K562 (cell line): ENCODE results near the gene CMTM4. TPM values are rescaled to one million over a fixed set of nuclear protein-coding genes. Genes with fewer than 3 reads are reported as not detected.

Experiments used
- ADNP ChIP-seq: fragments of 200-800 bp; sonication (Bioruptor generic); IDR thresholded peaks from 2 replicates; pipeline ENCODE4 v1.6.1; 2016; ENCODE audit warnings: missing genetic modification characterization, missing compliant biosample characterization
- CREM ChIP-seq: IDR thresholded peaks from 2 replicates; pipeline ENCODE4 v1.6.1; 2014; ENCODE audit warnings: antibody characterized with exemption, low read depth
- CXXC5 ChIP-seq: fragments of 250-450 bp; sonication (Bioruptor Pico); IDR thresholded peaks from 2 replicates; pipeline ENCODE4 v1.8.0; 2022; ENCODE audit warnings: inconsistent platforms, mild to moderate bottlenecking, moderate library complexity
- EP400 ChIP-seq: fragments of 450-650 bp; IDR thresholded peaks from 2 replicates; pipeline ENCODE4 v1.6.1; 2017; ENCODE audit warnings: antibody characterized with exemption, mild to moderate bottlenecking, moderate library complexity
- ESRRA ChIP-seq: fragments of 450-650 bp; IDR thresholded peaks from 2 replicates; pipeline ENCODE4 v1.6.1; 2014; ENCODE audit warnings: low read depth, mild to moderate bottlenecking, moderate library complexity, borderline replicate concordance
- ESRRB ChIP-seq: fragments of 250-450 bp; sonication (Bioruptor Pico); IDR thresholded peaks from 2 replicates; pipeline ENCODE4 v1.5.0; 2020; ENCODE audit warnings: mild to moderate bottlenecking, moderate library complexity, borderline replicate concordance
- HNRNPUL1 ChIP-seq: fragments of 200-400 bp; formaldehyde crosslinking; IDR thresholded peaks from 2 replicates; pipeline ENCODE4 v1.6.1; 2017; ENCODE audit warnings: low read length
- MYBL2 ChIP-seq, 2 experiments: fragments of 450-650 bp in 1 of 2; sonication (generic) in 1 of 2; formaldehyde crosslinking in 1 of 2; IDR thresholded peaks; 2 replicates each; pipeline versions ENCODE4 v1.6.1 to v1.8.1; 2017 to 2022; ENCODE audit warnings: borderline replicate concordance in 1 of 2, inconsistent platforms in 1 of 2, low read depth in 1 of 2, mild to moderate bottlenecking in 1 of 2, missing genetic modification reagents in 1 of 2, moderate library complexity in 1 of 2
- NR2C2 ChIP-seq, 2 experiments: fragments of 200-800 bp in 1 of 2; sonication (Bioruptor generic) in 1 of 2; sonication (generic) in 1 of 2; formaldehyde crosslinking in 1 of 2; IDR thresholded peaks; 2 replicates each; pipeline versions ENCODE4 v1.6.1 to v1.8.0; 2016 to 2022; ENCODE audit warnings: mild to moderate bottlenecking in 1 of 2, missing compliant biosample characterization in 1 of 2, missing genetic modification characterization in 1 of 2, missing genetic modification reagents in 1 of 2
- RBBP5 ChIP-seq: fragments of 200-600 bp; sonication (generic); IDR thresholded peaks from 2 replicates; pipeline ENCODE4 v1.6.1; 2012; ENCODE audit warnings: borderline replicate concordance, mild to moderate bottlenecking, low read length, control low read depth, inconsistent platforms; ENCODE audit not compliant: insufficient read depth, poor library complexity, severe bottlenecking
- SMARCA5 ChIP-seq: fragments of 450-650 bp; IDR thresholded peaks from 2 replicates; pipeline ENCODE4 v1.6.1; 2016
- SRSF1 ChIP-seq: fragments of 200-400 bp; formaldehyde crosslinking; IDR thresholded peaks from 2 replicates; pipeline ENCODE4 v1.6.1; 2017; ENCODE audit warnings: mild to moderate bottlenecking, low read depth, low read length, moderate library complexity
- SUPT5H ChIP-seq: fragments of 450-650 bp; IDR thresholded peaks from 2 replicates; pipeline ENCODE4 v1.6.1; 2016
- TAF1 ChIP-seq: IDR thresholded peaks from 2 replicates; pipeline ENCODE4 v1.6.1; 2011; ENCODE audit warnings: mild to moderate bottlenecking, low read length, moderate library complexity; ENCODE audit not compliant: insufficient read depth, control insufficient read depth, severe bottlenecking; ENCODE audit errors: extremely low read depth
- TBP ChIP-seq: optimal IDR thresholded peaks from 2 replicates; pipeline ENCODE3; 2011; ENCODE audit warnings: low read depth, low read length, improper control_type of control experiment
- ZFP30 ChIP-seq: fragments of 250-450 bp; sonication (Bioruptor Pico); IDR thresholded peaks from 2 replicates; pipeline ENCODE4 v1.8.0; 2022; ENCODE audit warnings: moderate library complexity, mild to moderate bottlenecking, inconsistent platforms, borderline replicate concordance
- ZKSCAN1 ChIP-seq: fragments of 150-350 bp; IDR thresholded peaks from 2 replicates; pipeline ENCODE4 v1.6.1; 2016; ENCODE audit warnings: low read depth, low read length
- ZNF23 ChIP-seq: fragments of 250-450 bp; sonication (Bioruptor Pico); IDR thresholded peaks from 2 replicates; pipeline ENCODE4 v1.4.0; 2020; ENCODE audit warnings: mild to moderate bottlenecking
- ZNF778 ChIP-seq: fragments of 450-650 bp; formaldehyde crosslinking; IDR thresholded peaks from 2 replicates; pipeline ENCODE4 v1.4.0; 2020; ENCODE audit warnings: mild to moderate bottlenecking, moderate library complexity
- polyA plus RNA-seq, 8 experiments: library from polyadenylated mRNA; depleted of rRNA in 4 of 8; stranded (reverse) in 5 of 8; unstranded in 3 of 8; fragments of >200 nt; fragmentation: Nextera tagmentation in 2 of 8; fragmentation: Illumina TruSeq in 1 of 8; extraction: Ambion mirVana in 2 of 8; extraction: Trizol in 1 of 8; gene quantifications; 2 replicates each; pipeline versions ENCODE4 v1.2.1 to v1.2.3, GENCODE V29; 2011 to 2014; ENCODE audit warnings: inconsistent platforms in 1 of 8, missing spikeins in 1 of 8
- total RNA-seq, 7 experiments: library from RNA; depleted of rRNA in 6 of 7; stranded (reverse); fragments of >200 nt in 6 of 7; fragmentation: Illumina TruSeq in 2 of 7; extraction: Trizol in 2 of 7; gene quantifications; 2 replicates each; pipeline versions ENCODE4 v1.2.1 to v1.2.3, GENCODE V29; 2011 to 2021; ENCODE audit warnings: low replicate concordance in 1 of 7
- TF ChIP-seq, protein P1 (sequence below): IDR thresholded peaks from 3 replicates; pipeline ENCODE4 v1.6.1; 2011; ENCODE audit warnings: borderline replicate concordance, mild to moderate bottlenecking; ENCODE audit not compliant: insufficient read length, insufficient read depth
- TF ChIP-seq, protein P2 (sequence below): fragments of 250-450 bp; sonication (Bioruptor Pico); IDR thresholded peaks from 2 replicates; pipeline ENCODE4 v1.8.0; 2021; ENCODE audit warnings: borderline replicate concordance, mild to moderate bottlenecking, moderate library complexity; ENCODE audit not compliant: poor library complexity, severe bottlenecking
- TF ChIP-seq, protein P3 (sequence below): sonication (generic); formaldehyde crosslinking; IDR thresholded peaks from 2 replicates; pipeline ENCODE4 v1.4.0; 2020; ENCODE audit warnings: mild to moderate bottlenecking, missing genetic modification reagents
- TF ChIP-seq, protein P4 (sequence below): sonication (generic); IDR thresholded peaks from 2 replicates; pipeline ENCODE4 v1.6.1; 2016

The CMTM4 gene
- total and polyA plus RNA-seq, 9 of the 15 experiments (the other 6 are each of a cell fraction or from before 2014, with no cell fraction given): 2.0 to 21.3 (median 12.5) TPM

DNA sequence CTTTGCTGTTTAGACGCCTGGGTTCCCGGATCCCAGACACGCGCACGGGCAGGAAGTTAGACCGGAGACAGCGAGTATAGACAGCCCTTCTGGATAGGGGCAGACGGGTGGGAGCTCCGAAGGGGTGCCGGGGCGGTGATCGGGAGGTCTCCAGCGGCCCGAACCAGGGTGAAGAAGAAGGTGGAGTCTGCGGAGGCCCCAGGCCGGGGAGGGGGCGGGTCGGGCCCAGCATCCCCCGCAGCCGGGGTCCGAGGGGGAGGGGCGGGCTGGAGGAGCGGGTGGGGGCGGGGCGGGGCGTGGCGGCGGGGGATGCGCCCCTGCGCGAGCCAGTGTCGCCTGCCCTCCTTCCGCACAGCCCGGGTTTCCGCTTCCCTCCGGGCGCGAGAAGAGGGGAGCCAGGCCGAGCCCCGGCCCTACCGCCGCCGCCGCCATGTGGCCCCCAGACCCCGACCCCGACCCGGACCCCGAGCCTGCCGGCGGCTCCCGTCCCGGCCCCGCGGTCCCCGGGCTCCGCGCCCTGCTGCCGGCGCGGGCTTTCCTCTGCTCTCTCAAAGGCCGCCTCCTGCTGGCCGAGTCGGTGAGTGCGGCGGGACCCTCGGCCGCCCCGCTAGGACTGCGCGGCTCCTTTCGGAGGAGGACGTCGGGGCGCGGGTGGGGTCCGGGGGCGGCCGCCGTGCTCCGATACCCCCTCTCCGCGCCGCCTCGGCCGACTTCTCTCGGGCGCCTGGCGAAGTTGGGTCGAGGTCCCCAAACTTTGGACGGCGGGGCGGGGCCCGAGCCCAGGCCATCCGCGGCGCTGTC, 92.0 kb downstream of the CMTM4 start, which contains the start of gene CMTM3 (continued):
- TF ChIP-seq MYBL2 (IDR thresholded peaks at IDR 0.05; ENCODE audit: low read depth): no peak
- no peak for TF ChIP-seq MYBL2 (CRISPR knock-in tag; IDR thresholded peaks at IDR 0.05; ENCODE audit: borderline replicate concordance)
- no peak for TF ChIP-seq NR2C2 (CRISPR knock-in tag; IDR thresholded peaks at IDR 0.05)
- no peak for TF ChIP-seq NR2C2 (tag; IDR thresholded peaks at IDR 0.05)
- no peak for TF ChIP-seq ZNF778 (CRISPR knock-in tag)
- TF ChIP-seq TBP: peak; percentile 36
- no peak for TF ChIP-seq ZKSCAN1
- no peak for TF ChIP-seq SUPT5H
- no peak for TF ChIP-seq ZNF23
- TF ChIP-seq, protein P1, sequence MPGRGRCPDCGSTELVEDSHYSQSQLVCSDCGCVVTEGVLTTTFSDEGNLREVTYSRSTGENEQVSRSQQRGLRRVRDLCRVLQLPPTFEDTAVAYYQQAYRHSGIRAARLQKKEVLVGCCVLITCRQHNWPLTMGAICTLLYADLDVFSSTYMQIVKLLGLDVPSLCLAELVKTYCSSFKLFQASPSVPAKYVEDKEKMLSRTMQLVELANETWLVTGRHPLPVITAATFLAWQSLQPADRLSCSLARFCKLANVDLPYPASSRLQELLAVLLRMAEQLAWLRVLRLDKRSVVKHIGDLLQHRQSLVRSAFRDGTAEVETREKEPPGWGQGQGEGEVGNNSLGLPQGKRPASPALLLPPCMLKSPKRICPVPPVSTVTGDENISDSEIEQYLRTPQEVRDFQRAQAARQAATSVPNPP: no peak
- TF ChIP-seq ESRRB: no peak
- TF ChIP-seq, protein P2, sequence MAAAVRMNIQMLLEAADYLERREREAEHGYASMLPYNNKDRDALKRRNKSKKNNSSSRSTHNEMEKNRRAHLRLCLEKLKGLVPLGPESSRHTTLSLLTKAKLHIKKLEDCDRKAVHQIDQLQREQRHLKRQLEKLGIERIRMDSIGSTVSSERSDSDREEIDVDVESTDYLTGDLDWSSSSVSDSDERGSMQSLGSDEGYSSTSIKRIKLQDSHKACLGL (CRISPR knock-in tag): no peak
- TF ChIP-seq HNRNPUL1: no peak
- peak; percentile 74 for TF ChIP-seq CXXC5 (CRISPR knock-in tag)
- 0 out of 2 replicates have a peak, but pooled peaks have one; percentile 9 for TF ChIP-seq ESRRA
- 0 out of 2 replicates have a peak, but pooled peaks have one; percentile 30 for TF ChIP-seq CREM
- TF ChIP-seq ZFP30 (CRISPR knock-in tag): no peak
- TF ChIP-seq TAF1: peak; percentile 45
- no peak for TF ChIP-seq SMARCA5
- TF ChIP-seq RBBP5: peak; percentile 30
- TF ChIP-seq, protein P3, sequence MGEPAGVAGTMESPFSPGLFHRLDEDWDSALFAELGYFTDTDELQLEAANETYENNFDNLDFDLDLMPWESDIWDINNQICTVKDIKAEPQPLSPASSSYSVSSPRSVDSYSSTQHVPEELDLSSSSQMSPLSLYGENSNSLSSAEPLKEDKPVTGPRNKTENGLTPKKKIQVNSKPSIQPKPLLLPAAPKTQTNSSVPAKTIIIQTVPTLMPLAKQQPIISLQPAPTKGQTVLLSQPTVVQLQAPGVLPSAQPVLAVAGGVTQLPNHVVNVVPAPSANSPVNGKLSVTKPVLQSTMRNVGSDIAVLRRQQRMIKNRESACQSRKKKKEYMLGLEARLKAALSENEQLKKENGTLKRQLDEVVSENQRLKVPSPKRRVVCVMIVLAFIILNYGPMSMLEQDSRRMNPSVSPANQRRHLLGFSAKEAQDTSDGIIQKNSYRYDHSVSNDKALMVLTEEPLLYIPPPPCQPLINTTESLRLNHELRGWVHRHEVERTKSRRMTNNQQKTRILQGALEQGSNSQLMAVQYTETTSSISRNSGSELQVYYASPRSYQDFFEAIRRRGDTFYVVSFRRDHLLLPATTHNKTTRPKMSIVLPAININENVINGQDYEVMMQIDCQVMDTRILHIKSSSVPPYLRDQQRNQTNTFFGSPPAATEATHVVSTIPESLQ (CRISPR knock-in tag): no peak
- no peak for TF ChIP-seq ADNP (tag)
- TF ChIP-seq EP400: peak; percentile 51; the same call in 1 of the 2 replicates
- TF ChIP-seq, protein P4, sequence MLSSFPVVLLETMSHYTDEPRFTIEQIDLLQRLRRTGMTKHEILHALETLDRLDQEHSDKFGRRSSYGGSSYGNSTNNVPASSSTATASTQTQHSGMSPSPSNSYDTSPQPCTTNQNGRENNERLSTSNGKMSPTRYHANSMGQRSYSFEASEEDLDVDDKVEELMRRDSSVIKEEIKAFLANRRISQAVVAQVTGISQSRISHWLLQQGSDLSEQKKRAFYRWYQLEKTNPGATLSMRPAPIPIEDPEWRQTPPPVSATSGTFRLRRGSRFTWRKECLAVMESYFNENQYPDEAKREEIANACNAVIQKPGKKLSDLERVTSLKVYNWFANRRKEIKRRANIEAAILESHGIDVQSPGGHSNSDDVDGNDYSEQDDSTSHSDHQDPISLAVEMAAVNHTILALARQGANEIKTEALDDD: no peak
- no peak for TF ChIP-seq SRSF1
